H1 (cell line): ENCODE measurements around the gene CENPX. TPM values are rescaled to one million over a fixed set of nuclear protein-coding genes. Genes with fewer than 3 reads are reported as not detected.

ENCODE experiments used
- CTCF ChIA-PET: fragments of 300-600 bp; sonication (Branson Sonifier 250); formaldehyde crosslinking; loops from one replicate; lab custom pipeline; 2021; ENCODE audit not compliant: partially characterized antibody; lab: Charles Lee
- POLR2A ChIA-PET: fragments of 300-600 bp; sonication (Branson Sonifier 250); formaldehyde crosslinking; loops from one replicate; lab custom pipeline; 2021; ENCODE audit warnings: inconsistent platforms; ENCODE audit not compliant: partially characterized antibody; lab: Charles Lee
- DNase-seq, 2 experiments: peaks; one replicate each; pipeline versions ENCODE4 v3.0.0 to v3.0.0-alpha.2; 2010 to 2022; ENCODE audit warnings: low spot score in 2 of 2, low read depth in 1 of 2, mixed read lengths in 1 of 2
- FAIRE-seq: peaks from 2 replicates; lab custom pipeline; 2011; peaks lifted over from hg19 to GRCh38; lab: Jason Lieb, UNC
- H2AFZ ChIP-seq: 2 replicates; pipeline ENCODE4 v1.8.1; 2012; ENCODE audit warnings: low read length, inconsistent platforms
- H2AK5ac ChIP-seq: 2 replicates; pipeline ENCODE4 v1.6.1; 2013; ENCODE audit warnings: low read depth, low read length
- H2BK120ac ChIP-seq: replicated peaks from 2 replicates; pipeline ENCODE3; 2013; ENCODE audit warnings: low read depth, low read length, inconsistent platforms
- H2BK12ac ChIP-seq: 2 replicates; pipeline ENCODE4 v1.6.1; 2013; ENCODE audit warnings: low read depth, low read length
- H2BK15ac ChIP-seq: 2 replicates; pipeline ENCODE4 v1.6.1; 2013; ENCODE audit warnings: low read length
- H2BK20ac ChIP-seq: 2 replicates; pipeline ENCODE4 v1.6.1; 2013; ENCODE audit warnings: low read length
- H2BK5ac ChIP-seq: 2 replicates; pipeline ENCODE4 v1.6.1; 2013; ENCODE audit warnings: low read depth, low read length
- H3K14ac ChIP-seq: 2 replicates; pipeline ENCODE4 v1.6.1; 2013; ENCODE audit warnings: inconsistent platforms; ENCODE audit not compliant: insufficient read length
- H3K18ac ChIP-seq: 2 replicates; pipeline ENCODE4 v1.6.1; 2013; ENCODE audit warnings: low read length; ENCODE audit errors: extremely low read depth
- H3K23ac ChIP-seq: 2 replicates; pipeline ENCODE4 v1.6.1; 2013; ENCODE audit warnings: inconsistent platforms; ENCODE audit not compliant: insufficient read length
- H3K23me2 ChIP-seq: 2 replicates; pipeline ENCODE4 v1.6.1; 2013; ENCODE audit warnings: low read depth, low read length
- H3K27ac ChIP-seq: 2 replicates; pipeline ENCODE4 v1.6.1; 2011; ENCODE audit warnings: low read depth, low read length, inconsistent platforms
- H3K27me3 ChIP-seq, 4 experiments: replicated peaks in 1 of 4; 1 replicate in 1 of 4; 2 replicates in 3 of 4; pipeline versions ENCODE4 v1.6.1 to v1.8.1; 2011 to 2013; ENCODE audit warnings: low read length in 3 of 4, mild to moderate bottlenecking in 3 of 4, inconsistent platforms in 2 of 4, mixed read lengths in 2 of 4, moderate library complexity in 1 of 4; ENCODE audit not compliant: control insufficient read depth in 3 of 4, insufficient read depth in 3 of 4; ENCODE audit errors: extremely low read depth in 1 of 4
- H3K36me3 ChIP-seq, 4 experiments: 2 replicates each; pipeline versions ENCODE4 v1.6.1 to v1.8.1; 2011 to 2013; ENCODE audit warnings: mild to moderate bottlenecking in 4 of 4, low read length in 3 of 4, moderate library complexity in 2 of 4, control low read depth in 1 of 4, inconsistent platforms in 1 of 4; ENCODE audit not compliant: insufficient read depth in 4 of 4, control insufficient read depth in 2 of 4
- H3K4ac ChIP-seq: replicated peaks from 2 replicates; pipeline ENCODE3; 2013; ENCODE audit warnings: low read length, low read depth, mixed read lengths, inconsistent platforms; ENCODE audit not compliant: insufficient read length
- H3K4me1 ChIP-seq, 4 experiments: replicated peaks in 1 of 4; 1 replicate in 1 of 4; 2 replicates in 3 of 4; pipeline versions ENCODE4 v1.6.1 to v1.8.1; 2011 to 2013; ENCODE audit warnings: low read length in 3 of 4, inconsistent platforms in 2 of 4, mixed read lengths in 1 of 4; ENCODE audit not compliant: insufficient read depth in 4 of 4, control insufficient read depth in 3 of 4
- H3K4me2 ChIP-seq, 2 experiments: 2 replicates each; pipeline versions ENCODE4 v1.6.1 to v1.8.1; 2011 to 2013; ENCODE audit warnings: low read depth in 2 of 2, low read length in 2 of 2, control low read depth in 1 of 2, inconsistent platforms in 1 of 2, mild to moderate bottlenecking in 1 of 2; ENCODE audit not compliant: insufficient read depth in 1 of 2
- H3K4me3 ChIP-seq, 4 experiments: fragments of 200-600, 300-600 bp in 1 of 4; sonication (generic), shearing (Covaris generic), sonication (Bioruptor Twin) in 1 of 4; 2 replicates each; pipeline versions ENCODE4 v1.5.1 to v1.8.1; 2011 to 2016; ENCODE audit warnings: low read length in 4 of 4, low read depth in 3 of 4, control low read depth in 2 of 4, inconsistent platforms in 2 of 4, mild to moderate bottlenecking in 2 of 4, mixed read lengths in 1 of 4, moderate library complexity in 1 of 4; ENCODE audit not compliant: insufficient read depth in 2 of 4; ENCODE audit errors: extremely low read depth in 1 of 4
- H3K56ac ChIP-seq: replicated peaks from 2 replicates; pipeline ENCODE3; 2013; ENCODE audit warnings: low read depth, mild to moderate bottlenecking, mixed read lengths, low read length, inconsistent platforms; ENCODE audit not compliant: insufficient read length
- H3K79me1 ChIP-seq: 2 replicates; pipeline ENCODE4 v1.6.1; 2013; ENCODE audit warnings: low read depth, low read length, control low read depth
- H3K79me2 ChIP-seq, 2 experiments: 2 replicates each; pipeline versions ENCODE4 v1.6.1 to v1.8.1; 2012 to 2013; ENCODE audit warnings: low read length in 2 of 2, mild to moderate bottlenecking in 2 of 2, inconsistent platforms in 1 of 2; ENCODE audit not compliant: insufficient read depth in 2 of 2, control insufficient read depth in 1 of 2
- H3K9ac ChIP-seq, 4 experiments: replicated peaks in 1 of 4; 1 replicate in 1 of 4; 2 replicates in 3 of 4; pipeline versions ENCODE4 v1.6.1 to v1.8.1; 2011 to 2013; ENCODE audit warnings: low read depth in 3 of 4, low read length in 3 of 4, control low read depth in 2 of 4, mild to moderate bottlenecking in 2 of 4, moderate library complexity in 2 of 4, inconsistent platforms in 1 of 4; ENCODE audit errors: extremely low read depth in 1 of 4
- H3K9me3 ChIP-seq, 2 experiments: 2 replicates each; pipeline versions ENCODE4 v1.6.1 to v1.8.1; 2012 to 2013; ENCODE audit warnings: mild to moderate bottlenecking in 2 of 2, moderate library complexity in 2 of 2, control low read depth in 1 of 2, inconsistent platforms in 1 of 2, low read depth in 1 of 2, low read length in 1 of 2, mixed read lengths in 1 of 2; ENCODE audit not compliant: insufficient read depth in 2 of 2
- H4K20me1 ChIP-seq, 2 experiments: replicated peaks in 1 of 2; 2 replicates each; pipeline versions ENCODE3 to v1.8.1; 2011 to 2013; ENCODE audit warnings: inconsistent platforms in 2 of 2, low read length in 2 of 2, mild to moderate bottlenecking in 1 of 2; ENCODE audit not compliant: insufficient read depth in 2 of 2, control insufficient read depth in 1 of 2
- H4K5ac ChIP-seq: 2 replicates; pipeline ENCODE4 v1.6.1; 2013; ENCODE audit warnings: low read length, low read depth, mixed read lengths, inconsistent platforms; ENCODE audit not compliant: insufficient read length
- H4K8ac ChIP-seq: 2 replicates; pipeline ENCODE4 v1.8.0; 2013; ENCODE audit warnings: mild to moderate bottlenecking, moderate library complexity, low read length, inconsistent platforms; ENCODE audit not compliant: insufficient read depth; ENCODE audit errors: extremely low read depth
- H4K91ac ChIP-seq: replicated peaks from 2 replicates; pipeline ENCODE3; 2013; ENCODE audit warnings: low read length, mixed read lengths, inconsistent platforms; ENCODE audit not compliant: insufficient read length
- EP300 ChIP-seq, 2 experiments: IDR thresholded peaks; 1 replicate in 1 of 2; 2 replicates in 1 of 2; pipeline ENCODE4 v1.6.1; 2011 to 2012; ENCODE audit warnings: low read depth in 2 of 2, low read length in 2 of 2, mild to moderate bottlenecking in 2 of 2, borderline replicate concordance in 1 of 2, inconsistent platforms in 1 of 2, moderate library complexity in 1 of 2
- SIRT6 ChIP-seq: IDR thresholded peaks from one replicate; pipeline ENCODE4 v1.7.1; 2012; ENCODE audit warnings: low read length, inconsistent platforms
- TEAD4 ChIP-seq: IDR thresholded peaks from 2 replicates; pipeline ENCODE4 v1.6.1; 2012; ENCODE audit warnings: low read depth, low read length, inconsistent platforms, mixed read lengths
- WGBS, 2 experiments: shearing (Covaris generic) in 1 of 2; methylation state at CpG; one replicate each; pipeline versions ENCODE4 v1.1.6 to v1.1.7; 2013 to 2015; ENCODE audit warnings: low lambda C conversion rate in 2 of 2, mixed read lengths in 2 of 2, inconsistent platforms in 1 of 2, low coverage in 1 of 2, missing lambda C conversion rate in 1 of 2; ENCODE audit not compliant: insufficient replicate concordance in 2 of 2, insufficient coverage in 1 of 2, insufficient read length in 1 of 2; ENCODE audit errors: extremely low coverage in 1 of 2, missing lambda C conversion rate in 1 of 2; 5-methylcytosine and 5-hydroxymethylcytosine counted together
- polyA plus RNA-seq, 7 experiments: library from polyadenylated mRNA; depleted of rRNA in 3 of 7; stranded (reverse) in 5 of 7; unstranded in 2 of 7; fragments of >200 nt in 5 of 7; fragments of 200-250 nt in 2 of 7; gene quantifications; 1 replicate in 5 of 7; 2 replicates in 1 of 7; 4 replicates in 1 of 7; pipeline versions ENCODE4 v1.2.1 to v1.2.3, GENCODE V29; 2011 to 2013; ENCODE audit warnings: missing spikeins in 2 of 7, mixed read lengths in 2 of 7
- total RNA-seq: library from RNA; stranded (reverse); fragmentation: NEBNext Ultra II Directional; extraction: Animal tissue kit (Norgen Biotek cat#: 25700); gene quantifications from 2 replicates; pipeline ENCODE4 v1.2.1, GENCODE V29; 2021
- TF ChIP-seq, protein P1 (sequence below), 3 experiments: IDR thresholded peaks; 1 replicate in 2 of 3; 2 replicates in 1 of 3; pipeline versions ENCODE4 v1.5.1 to v1.6.1; 2011; ENCODE audit warnings: low read length in 3 of 3, mild to moderate bottlenecking in 3 of 3, inconsistent platforms in 2 of 3, low read depth in 1 of 3, moderate library complexity in 1 of 3; ENCODE audit not compliant: insufficient read depth in 1 of 3; ENCODE audit errors: control extremely low read depth in 1 of 3

CENPX gene
- total and polyA plus RNA-seq, 2 of the 8 experiments (the other 6 are each of a cell fraction or from before 2014, with no cell fraction given): 116 to 122 TPM

DNA sequence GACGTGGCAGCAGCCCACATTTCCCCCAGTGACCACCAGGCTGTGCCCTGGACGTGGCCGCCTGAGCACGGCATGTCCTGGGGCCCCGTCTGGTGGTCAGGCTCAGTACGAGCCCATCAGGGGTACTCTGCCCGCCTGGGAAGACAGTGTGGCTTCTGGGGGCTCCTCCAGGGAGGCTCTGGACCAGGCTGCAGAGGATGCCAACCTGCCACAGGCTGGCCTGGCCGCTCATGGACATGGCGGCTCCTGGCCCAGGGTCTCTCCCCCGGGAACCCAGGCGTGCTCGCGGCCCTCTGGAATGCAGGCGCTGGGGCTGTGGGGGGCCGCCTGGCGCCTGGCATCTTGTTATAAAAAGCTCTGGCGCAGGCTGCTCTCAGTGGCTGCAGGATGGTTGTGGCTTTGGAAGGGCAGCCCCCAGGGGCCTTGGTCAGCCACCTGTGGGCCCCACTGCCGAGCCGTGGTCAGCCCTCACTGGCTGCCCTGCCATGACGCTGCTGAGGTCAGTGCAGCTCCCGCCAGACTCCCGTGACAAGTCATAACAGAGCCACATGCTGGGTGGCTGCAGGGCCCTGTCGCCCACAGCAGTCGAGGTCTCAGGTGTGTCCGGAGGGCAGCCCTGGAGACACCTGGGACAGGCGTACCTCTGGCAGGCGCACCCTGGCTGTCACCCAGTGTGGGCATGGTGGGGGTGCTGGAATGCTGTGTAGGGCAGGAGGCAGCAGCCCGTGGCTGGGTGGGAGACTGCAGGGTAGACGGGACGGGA lies 15.0 kb downstream of the CENPX start:
- Histone ChIP-seq H4K91ac (no peak overlapping the region), H3K4me2 (no peak overlapping the region), H2BK20ac (no peak overlapping the region)
- TF ChIP-seq SIRT6 (no peak), EP300 (IDR thresholded peaks at IDR 0.05; ENCODE audit: borderline replicate concordance in 1 of 2, low read depth in 2 of 2, low read length in 2 of 2) (no peak), TEAD4 (no peak)
- TF ChIP-seq, protein P1, sequence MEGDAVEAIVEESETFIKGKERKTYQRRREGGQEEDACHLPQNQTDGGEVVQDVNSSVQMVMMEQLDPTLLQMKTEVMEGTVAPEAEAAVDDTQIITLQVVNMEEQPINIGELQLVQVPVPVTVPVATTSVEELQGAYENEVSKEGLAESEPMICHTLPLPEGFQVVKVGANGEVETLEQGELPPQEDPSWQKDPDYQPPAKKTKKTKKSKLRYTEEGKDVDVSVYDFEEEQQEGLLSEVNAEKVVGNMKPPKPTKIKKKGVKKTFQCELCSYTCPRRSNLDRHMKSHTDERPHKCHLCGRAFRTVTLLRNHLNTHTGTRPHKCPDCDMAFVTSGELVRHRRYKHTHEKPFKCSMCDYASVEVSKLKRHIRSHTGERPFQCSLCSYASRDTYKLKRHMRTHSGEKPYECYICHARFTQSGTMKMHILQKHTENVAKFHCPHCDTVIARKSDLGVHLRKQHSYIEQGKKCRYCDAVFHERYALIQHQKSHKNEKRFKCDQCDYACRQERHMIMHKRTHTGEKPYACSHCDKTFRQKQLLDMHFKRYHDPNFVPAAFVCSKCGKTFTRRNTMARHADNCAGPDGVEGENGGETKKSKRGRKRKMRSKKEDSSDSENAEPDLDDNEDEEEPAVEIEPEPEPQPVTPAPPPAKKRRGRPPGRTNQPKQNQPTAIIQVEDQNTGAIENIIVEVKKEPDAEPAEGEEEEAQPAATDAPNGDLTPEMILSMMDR (IDR thresholded peaks at IDR 0.05; ENCODE audit: control extremely low read depth in 1 of 3, insufficient read depth in 1 of 3, low read depth in 1 of 3, low read length in 3 of 3): peak; percentile 29 to 50 (median 34)
- TF ChIP-seq, all 59 proteins: peak for 1
- ChIA-PET CTCF (interaction anchor here (1.2 to 3.4 kb wide), 5 partner anchors 10 to 23 kb away, joined by 4 to 16 read pairs (median 8); no protein-coding TSS in a partner anchor), POLR2A (interaction anchor here (1.0 to 3.2 kb wide), 6 partner anchors 9 to 48 kb away, joined by 3 to 13 read pairs (median 5); partner anchors contain the start of genes CENPX and LRRC45)
- Histone ChIP-seq H3K27ac (no peak overlapping the region), H3K4me3 (no peak overlapping the region), H3K9ac (no peak overlapping the region), H3K4me1 (peaks cover 0 to 1% (median 0%) of the 10 kb centered on the region in 4 experiments; a peak in 1 of 7 replicates), H3K23me2 (0 out of 2 replicates have a peak, but pooled peaks cover 1% of the 10 kb centered on the region), H2BK15ac (no peak overlapping the region), H3K79me2 (no peaks in the 10 kb centered on the region), H3K18ac (no peak overlapping the region), H3K27me3 (no peaks in the 10 kb centered on the region), H3K14ac (no peak overlapping the region), H3K23ac (no peak overlapping the region), H3K56ac (no peak overlapping the region), H4K8ac (peak overlapping the region; percentile 14; the same call in 1 of the 2 replicates), H3K9me3 (no peaks in the 10 kb centered on the region), H3K4ac (no peak overlapping the region), H3K79me1 (peaks cover 3% of the 10 kb centered on the region), H3K36me3 (no peaks in the 10 kb centered on the region; a peak in 2 of 8 replicates), H2BK12ac (no peak overlapping the region), H2BK120ac (no peak overlapping the region), H2AFZ (no peak overlapping the region), H2BK5ac (no peak overlapping the region), H4K20me1 (peaks cover 3 to 4% of the 10 kb centered on the region in 2 experiments), H2AK5ac (no peak overlapping the region), H4K5ac (no peak overlapping the region)
- 93% methylated on average over 27 of the region's 30 CpGs; no CpG with 5 or more reads in 1 of the 2 experiments for WGBS, 2 experiments
- DNase-seq (no peak), FAIRE-seq (no peak)
